ENCODE measurements around the gene ZFP1.

DNA sequence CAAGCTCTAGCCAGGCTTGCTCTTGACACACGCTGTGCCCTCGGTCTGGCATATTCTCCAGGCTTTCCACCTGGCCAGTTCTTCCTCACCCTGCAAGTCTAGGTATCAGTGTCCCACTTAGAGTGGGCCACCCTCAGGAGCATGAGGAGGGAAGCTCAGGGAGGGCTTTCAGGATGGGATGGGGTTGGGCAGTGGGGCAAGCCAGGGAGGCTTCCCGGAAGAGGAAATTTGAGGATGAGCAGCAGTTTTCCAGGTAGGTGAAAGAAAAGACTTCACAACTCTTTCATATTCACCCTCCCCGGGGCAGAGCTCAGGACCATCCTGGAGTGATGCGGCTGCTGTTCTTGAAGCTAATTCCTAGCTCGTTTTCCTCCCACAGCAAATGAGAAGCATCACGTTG is 17.2 kb upstream of the ZFP1 start:
- TF ChIP-seq POLR2AphosphoS5 (IDR thresholded peaks at IDR 0.05) (no peak), EP300 (IDR thresholded peaks at IDR 0.05) (no peak)
- TF ChIP-seq, protein P1, sequence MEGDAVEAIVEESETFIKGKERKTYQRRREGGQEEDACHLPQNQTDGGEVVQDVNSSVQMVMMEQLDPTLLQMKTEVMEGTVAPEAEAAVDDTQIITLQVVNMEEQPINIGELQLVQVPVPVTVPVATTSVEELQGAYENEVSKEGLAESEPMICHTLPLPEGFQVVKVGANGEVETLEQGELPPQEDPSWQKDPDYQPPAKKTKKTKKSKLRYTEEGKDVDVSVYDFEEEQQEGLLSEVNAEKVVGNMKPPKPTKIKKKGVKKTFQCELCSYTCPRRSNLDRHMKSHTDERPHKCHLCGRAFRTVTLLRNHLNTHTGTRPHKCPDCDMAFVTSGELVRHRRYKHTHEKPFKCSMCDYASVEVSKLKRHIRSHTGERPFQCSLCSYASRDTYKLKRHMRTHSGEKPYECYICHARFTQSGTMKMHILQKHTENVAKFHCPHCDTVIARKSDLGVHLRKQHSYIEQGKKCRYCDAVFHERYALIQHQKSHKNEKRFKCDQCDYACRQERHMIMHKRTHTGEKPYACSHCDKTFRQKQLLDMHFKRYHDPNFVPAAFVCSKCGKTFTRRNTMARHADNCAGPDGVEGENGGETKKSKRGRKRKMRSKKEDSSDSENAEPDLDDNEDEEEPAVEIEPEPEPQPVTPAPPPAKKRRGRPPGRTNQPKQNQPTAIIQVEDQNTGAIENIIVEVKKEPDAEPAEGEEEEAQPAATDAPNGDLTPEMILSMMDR (IDR thresholded peaks at IDR 0.05), result no peak
